Omental fat pad (tissue), 4 donors: ENCODE results near the gene GALNT17. TPM values are rescaled to one million over a fixed set of nuclear protein-coding genes. Genes with fewer than 3 reads are reported as not detected.

Experiments used
- ATAC-seq: fragments of 150-250 bp; one replicate; pipeline ENCODE4 v1.9.1; 2016; ENCODE audit warnings: mild to moderate bottlenecking, moderate library complexity; ENCODE audit not compliant: low FRiP score
- DNase-seq: peaks from one replicate; pipeline ENCODE4 v3.0.0-alpha.2; 2019; ENCODE audit warnings: low spot score
- CTCF ChIP-seq, 3 donors: fragments of 450-650 bp; IDR thresholded peaks; one replicate each; pipeline ENCODE4 v1.5.1; 2016 to 2017; ENCODE audit warnings: antibody characterized with exemption in 3 of 3, mild to moderate bottlenecking in 3 of 3, moderate library complexity in 2 of 3
- total RNA-seq, 4 donors: library from RNA; depleted of rRNA; stranded (reverse); fragments of >200 nt; gene quantifications; one replicate each; pipeline ENCODE4 v1.1.0, GENCODE V29; 2016

Gene GALNT17
- total RNA-seq, 4 donors from 2014 or later: 1.6 to 12.6 (median 2.9) TPM

- no peak for TF ChIP-seq CTCF (IDR thresholded peaks at IDR 0.05)
- ATAC-seq (no peak), DNase-seq (no peak)
Measured at GRCh38 chr7:71509381-71509780, 377.4 kb downstream of the GALNT17 start.

- ATAC-seq (no peak), DNase-seq (no peak)
- no peak for TF ChIP-seq CTCF (IDR thresholded peaks at IDR 0.05)
Measured at GRCh38 chr7:71511361-71511807, 379.4 kb downstream of the GALNT17 start.

- DNase-seq: no peak
Measured at GRCh38 chr7:71517940-71518699, 386.2 kb downstream of the GALNT17 start.

GRCh38 chr7:71518880-71519279 lies 386.9 kb downstream of the GALNT17 start:
- DNase-seq (no peak), ATAC-seq (no peak)
- no peak for TF ChIP-seq CTCF (IDR thresholded peaks at IDR 0.05)

More at GRCh38 chr7:71517940-71518699, 386.2 kb downstream of the GALNT17 start:
- no peak for ATAC-seq
- no peak for TF ChIP-seq CTCF (IDR thresholded peaks at IDR 0.05)

- no peak for ATAC-seq
- TF ChIP-seq CTCF (IDR thresholded peaks at IDR 0.05): no peak
- DNase-seq: no peak
Measured at GRCh38 chr7:71521506-71521905, 389.6 kb downstream of the GALNT17 start.

- no peak for DNase-seq
- TF ChIP-seq CTCF (IDR thresholded peaks at IDR 0.05): no peak
- ATAC-seq: no peak
Measured at GRCh38 chr7:71526106-71526505, 394.2 kb downstream of the GALNT17 start.

GRCh38 chr7:71527213-71527612 lies 395.3 kb downstream of the GALNT17 start:
- TF ChIP-seq CTCF (IDR thresholded peaks at IDR 0.05): no peak
- DNase-seq (no peak), ATAC-seq (no peak)
